Measurements from ENCODE around the gene GRAMD4. TPM values are rescaled to one million over a fixed set of nuclear protein-coding genes. Genes with fewer than 3 reads are reported as not detected.

GRAMD4 gene
- total RNA-seq, 1 donor from 2014 or later = 63.8 TPM

DNA sequence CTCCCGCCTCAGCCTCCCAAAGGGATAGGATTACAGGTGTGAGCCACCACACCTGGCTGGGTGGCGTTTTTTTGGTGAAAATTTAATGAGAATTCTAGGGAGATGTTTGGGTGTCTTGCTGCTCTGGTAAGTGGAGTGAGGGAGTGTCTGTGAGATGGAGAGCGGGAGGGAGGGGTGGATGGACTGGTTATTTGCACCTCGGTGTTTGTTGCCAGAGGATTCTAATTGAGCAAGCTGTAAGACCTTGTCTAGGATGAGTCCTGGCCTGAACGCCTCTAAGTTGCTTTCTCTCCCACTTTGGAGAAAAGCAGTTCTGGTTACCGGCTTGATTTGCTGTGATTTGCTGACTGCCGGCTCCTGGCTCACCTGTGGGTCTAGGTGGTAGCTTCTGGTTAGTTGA, 22.0 kb upstream of the GRAMD4 start:
- no peak overlapping the region for H3K4me3 Mint-ChIP-seq
- intact Hi-C loops (cut with micrococcal nuclease) = no loop called here
- no peaks in the 10 kb centered on the region for H3K9me3 Mint-ChIP-seq
- H3K27ac Mint-ChIP-seq = no peak overlapping the region
- no peaks in the 10 kb centered on the region for H3K27me3 Mint-ChIP-seq
- H3K36me3 Mint-ChIP-seq (ENCODE audit: low read depth) = no peaks in the 10 kb centered on the region
- DNase-seq = no peak
- H3K4me1 Mint-ChIP-seq = peaks cover 7% of the 10 kb centered on the region

GRCh38 chr22:46598737-46599424, 21.3 kb upstream of the GRAMD4 start:
- H3K36me3 Mint-ChIP-seq (ENCODE audit: low read depth) = peaks cover 2% of the 10 kb centered on the region
- peaks cover 7% of the 10 kb centered on the region for H3K4me1 Mint-ChIP-seq
- no peak overlapping the region for H3K4me3 Mint-ChIP-seq
- intact Hi-C loops (cut with micrococcal nuclease) = no loop called here
- no peaks in the 10 kb centered on the region for H3K9me3 Mint-ChIP-seq
- no peaks in the 10 kb centered on the region for H3K27me3 Mint-ChIP-seq
- no peak for DNase-seq
- no peak overlapping the region for H3K27ac Mint-ChIP-seq

GRCh38 chr22:46600273-46600796, 19.9 kb upstream of the GRAMD4 start:
- Mint-ChIP-seq H3K9me3 (no peaks in the 10 kb centered on the region), H3K27ac (no peak overlapping the region), H3K4me3 (no peak overlapping the region), H3K27me3 (no peaks in the 10 kb centered on the region), H3K36me3 (ENCODE audit: low read depth) (peaks cover 4% of the 10 kb centered on the region), H3K4me1 (peaks cover 16% of the 10 kb centered on the region)
- intact Hi-C loops (cut with micrococcal nuclease) = no loop called here
- DNase-seq = no peak

DNA sequence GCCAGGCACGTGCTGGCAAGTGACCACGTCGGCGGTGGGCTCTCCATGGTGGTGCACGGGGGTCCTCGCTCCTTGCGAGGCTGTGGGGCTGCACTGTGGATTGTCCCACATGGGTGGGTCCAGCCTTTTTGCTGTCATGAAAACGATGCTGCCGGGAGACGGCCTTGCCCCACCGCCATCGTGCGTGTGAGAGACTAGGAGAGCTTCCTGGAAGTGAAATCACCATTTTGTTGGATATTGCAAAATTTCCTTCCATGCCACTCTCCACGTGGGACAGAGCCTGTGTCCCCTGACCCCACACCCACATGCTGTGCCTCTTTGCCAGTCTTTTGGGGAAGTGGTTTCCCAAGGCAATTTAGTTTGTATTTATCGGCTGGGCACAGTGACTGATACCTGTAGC, 18.2 kb upstream of the GRAMD4 start:
- DNase-seq = no peak
- H3K4me1 Mint-ChIP-seq = peaks cover 17% of the 10 kb centered on the region
- no peaks in the 10 kb centered on the region for H3K27me3 Mint-ChIP-seq
- H3K36me3 Mint-ChIP-seq (ENCODE audit: low read depth) = peaks cover 4% of the 10 kb centered on the region
- intact Hi-C loops (cut with micrococcal nuclease) = no loop called here
- no peaks in the 10 kb centered on the region for H3K9me3 Mint-ChIP-seq
- H3K4me3 Mint-ChIP-seq = no peak overlapping the region
- no peak overlapping the region for H3K27ac Mint-ChIP-seq

DNA sequence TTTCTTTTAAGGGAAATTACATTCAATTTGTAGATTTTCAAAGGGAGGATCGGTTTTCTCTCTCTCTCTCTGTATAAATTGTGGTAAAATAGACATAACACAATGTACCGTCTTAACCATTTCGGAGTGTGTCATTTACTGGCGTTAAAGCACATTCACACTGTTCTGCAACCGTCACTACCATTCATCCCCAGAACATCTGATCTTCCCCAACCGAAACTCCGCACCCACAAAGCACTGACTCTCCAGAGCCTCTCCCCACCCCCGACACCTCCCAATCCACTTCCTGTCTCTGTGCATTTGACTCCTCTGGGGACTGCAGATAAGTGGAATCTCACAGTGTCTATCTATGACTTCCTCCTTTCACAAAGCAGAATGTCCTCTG, 15.9 kb upstream of the GRAMD4 start:
- H3K4me1 Mint-ChIP-seq = peaks cover 13% of the 10 kb centered on the region
- peak overlapping the region; percentile 86 for H3K4me3 Mint-ChIP-seq
- DNase-seq = peak; percentile 90
- peak overlapping the region; percentile 96 for H3K27ac Mint-ChIP-seq
- H3K27me3 Mint-ChIP-seq = no peaks in the 10 kb centered on the region
- no peaks in the 10 kb centered on the region for H3K9me3 Mint-ChIP-seq
- H3K36me3 Mint-ChIP-seq (ENCODE audit: low read depth) = peaks cover 4% of the 10 kb centered on the region
- intact Hi-C loops (cut with micrococcal nuclease) = loop anchor here (1.0 kb wide), 3 partner anchors 10 to 70 kb away; no protein-coding TSS in a partner anchor

- Mint-ChIP-seq H3K27me3 (no peaks in the 10 kb centered on the region), H3K9me3 (no peaks in the 10 kb centered on the region), H3K4me1 (peaks cover 14% of the 10 kb centered on the region), H3K27ac (peak overlapping the region; percentile 43), H3K36me3 (ENCODE audit: low read depth) (peaks cover 4% of the 10 kb centered on the region), H3K4me3 (no peak overlapping the region)
- intact Hi-C loops (cut with micrococcal nuclease) = no loop called here
- DNase-seq = no peak
These were observed 15.1 kb upstream of the GRAMD4 start for GRCh38 chr22:46605117-46605516.

- intact Hi-C loops (cut with micrococcal nuclease) = no loop called here
- Mint-ChIP-seq H3K27ac (no peak overlapping the region), H3K36me3 (ENCODE audit: low read depth) (peaks cover 4% of the 10 kb centered on the region), H3K9me3 (no peaks in the 10 kb centered on the region), H3K4me1 (peaks cover 18% of the 10 kb centered on the region), H3K4me3 (no peak overlapping the region), H3K27me3 (no peaks in the 10 kb centered on the region)
- DNase-seq = no peak
These were observed 13.3 kb upstream of the GRAMD4 start for GRCh38 chr22:46606886-46607285.

DNA sequence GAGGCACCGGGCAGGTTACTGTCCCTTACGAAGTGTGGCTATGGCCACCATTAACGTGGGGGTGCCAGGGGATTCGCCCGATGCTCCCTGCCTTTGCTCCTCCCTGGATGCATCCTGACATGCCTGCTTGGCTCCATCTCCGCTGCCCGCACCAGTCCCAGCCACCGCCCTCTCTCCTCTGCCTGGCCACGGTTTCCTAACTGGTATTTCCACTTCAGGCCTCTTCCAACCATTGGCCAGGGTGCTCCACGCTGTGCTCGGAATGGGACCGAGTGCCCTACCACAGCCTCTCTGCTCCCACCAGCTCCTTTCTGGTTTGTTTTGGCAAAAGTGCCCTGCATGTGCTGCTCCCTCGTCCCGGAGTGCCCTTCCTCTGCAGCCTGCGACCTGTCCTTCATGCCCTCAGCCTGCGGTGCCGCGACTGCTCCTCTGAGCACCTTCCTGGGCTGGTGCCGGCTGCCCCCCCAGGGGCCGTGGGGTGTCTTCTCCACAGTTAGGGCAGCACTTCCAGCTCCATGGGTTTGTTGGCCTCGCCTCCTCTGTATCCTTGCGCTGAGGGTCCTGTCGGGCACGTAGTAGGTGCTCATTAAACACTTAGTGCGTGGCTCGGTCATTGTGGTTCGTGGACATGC, 12.6 kb upstream of the GRAMD4 start:
- Mint-ChIP-seq H3K4me1 (peaks cover 24% of the 10 kb centered on the region), H3K27ac (no peak overlapping the region), H3K9me3 (no peaks in the 10 kb centered on the region), H3K4me3 (no peak overlapping the region), H3K36me3 (ENCODE audit: low read depth) (peaks cover 4% of the 10 kb centered on the region), H3K27me3 (no peaks in the 10 kb centered on the region)
- intact Hi-C loops (cut with micrococcal nuclease) = no loop called here
- no peak for DNase-seq

GRCh38 chr22:46609175-46609690, 11.0 kb upstream of the GRAMD4 start:
- Mint-ChIP-seq H3K4me1 (peaks cover 33% of the 10 kb centered on the region), H3K4me3 (no peak overlapping the region), H3K9me3 (no peaks in the 10 kb centered on the region), H3K27me3 (no peaks in the 10 kb centered on the region), H3K36me3 (ENCODE audit: low read depth) (no peaks in the 10 kb centered on the region), H3K27ac (no peak overlapping the region)
- intact Hi-C loops (cut with micrococcal nuclease) = no loop called here
- no peak for DNase-seq

- Mint-ChIP-seq H3K4me1 (peaks cover 34% of the 10 kb centered on the region), H3K36me3 (ENCODE audit: low read depth) (no peaks in the 10 kb centered on the region), H3K4me3 (no peak overlapping the region), H3K27ac (no peak overlapping the region), H3K9me3 (no peaks in the 10 kb centered on the region), H3K27me3 (no peaks in the 10 kb centered on the region)
- no peak for DNase-seq
- intact Hi-C loops (cut with micrococcal nuclease) = loop anchor here (5.0 kb wide), 2 partner anchors 32 to 128 kb away; partner anchors contain the start of gene CERK
These were observed 10.4 kb upstream of the GRAMD4 start for GRCh38 chr22:46609724-46610201.

DNA sequence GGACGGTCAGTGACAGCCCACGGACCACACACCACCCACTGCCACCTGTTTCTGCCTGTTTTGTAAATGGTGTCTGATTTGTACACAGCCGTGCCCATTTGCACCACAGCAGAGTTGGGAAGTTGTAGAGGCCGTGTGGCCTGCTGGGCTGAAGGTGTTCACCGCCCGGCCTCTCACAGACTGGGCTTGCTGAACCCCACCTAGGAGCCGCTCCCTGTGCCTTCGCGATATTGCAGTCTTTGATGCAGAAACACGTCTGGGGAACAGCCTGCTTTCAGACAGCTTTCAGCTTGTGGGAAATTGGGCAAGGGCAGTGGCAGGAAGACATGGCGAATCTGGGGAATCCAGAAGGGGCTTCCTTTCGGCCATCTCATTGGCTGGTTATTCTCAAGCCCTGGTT, 9.8 kb upstream of the GRAMD4 start:
- intact Hi-C loops (cut with micrococcal nuclease) = loop anchor here (5.0 kb wide), 2 partner anchors 33 to 127 kb away; partner anchors contain the start of gene CERK
- Mint-ChIP-seq H3K27me3 (no peaks in the 10 kb centered on the region), H3K4me3 (no peak overlapping the region), H3K9me3 (no peaks in the 10 kb centered on the region), H3K27ac (no peak overlapping the region), H3K4me1 (peaks cover 32% of the 10 kb centered on the region), H3K36me3 (ENCODE audit: low read depth) (no peaks in the 10 kb centered on the region)
- DNase-seq = no peak

DNA sequence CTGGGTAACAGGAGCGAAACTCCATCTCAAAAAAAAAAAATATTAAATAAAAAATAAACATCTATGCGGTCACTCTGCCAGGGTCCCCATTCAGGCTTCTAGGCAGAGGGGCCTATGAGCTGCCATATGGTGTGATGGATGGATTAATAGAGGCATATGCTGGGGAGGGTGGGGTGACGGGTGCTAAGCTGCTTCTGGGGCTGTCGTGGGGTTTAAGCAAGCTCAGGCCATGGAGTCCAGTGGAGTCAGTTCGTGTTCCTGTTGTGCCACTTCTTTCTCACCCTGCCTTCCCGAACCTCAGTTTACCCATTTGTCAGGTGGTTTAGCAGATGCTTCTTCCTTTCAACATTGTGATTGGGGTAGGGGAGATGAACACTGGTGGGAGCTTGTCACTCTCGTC, 9.0 kb upstream of the GRAMD4 start:
- peaks cover 32% of the 10 kb centered on the region for H3K4me1 Mint-ChIP-seq
- H3K4me3 Mint-ChIP-seq = no peak overlapping the region
- H3K9me3 Mint-ChIP-seq = no peaks in the 10 kb centered on the region
- no peak overlapping the region for H3K27ac Mint-ChIP-seq
- H3K36me3 Mint-ChIP-seq (ENCODE audit: low read depth) = no peaks in the 10 kb centered on the region
- DNase-seq = no peak
- H3K27me3 Mint-ChIP-seq = no peaks in the 10 kb centered on the region
- intact Hi-C loops (cut with micrococcal nuclease) = loop anchor here (5.0 kb wide), 2 partner anchors 34 to 126 kb away; partner anchors contain the start of gene CERK

- DNase-seq = no peak
- intact Hi-C loops (cut with micrococcal nuclease) = loop anchor here (5.0 kb wide), 2 partner anchors 35 to 125 kb away; partner anchors contain the start of gene CERK
- Mint-ChIP-seq H3K4me3 (peak overlapping the region; percentile 85), H3K27ac (peak overlapping the region; percentile 93), H3K4me1 (peaks cover 32% of the 10 kb centered on the region), H3K9me3 (no peaks in the 10 kb centered on the region), H3K27me3 (no peaks in the 10 kb centered on the region), H3K36me3 (ENCODE audit: low read depth) (no peaks in the 10 kb centered on the region)
These were observed 7.8 kb upstream of the GRAMD4 start for GRCh38 chr22:46612341-46612903.
